GM19099 (cell line): ENCODE results near the gene UBE2N.

Experiments
- POLR2A ChIP-seq: IDR thresholded peaks from 3 replicates; pipeline ENCODE4 v1.6.1; 2011; ENCODE audit warnings: low read depth; ENCODE audit not compliant: insufficient read length; ENCODE audit errors: extremely low read depth

Gene UBE2N

GRCh38 chr12:93427779-93428564 lies 13.8 kb downstream of the UBE2N start:
- no peak for TF ChIP-seq POLR2A

- TF ChIP-seq POLR2A = no peak
These were observed 15.3 kb downstream of the UBE2N start for GRCh38 chr12:93426412-93426805.

- no peak for TF ChIP-seq POLR2A
These were observed 15.9 kb downstream of the UBE2N start for GRCh38 chr12:93425736-93426411.

GRCh38 chr12:93422050-93422449 lies 19.7 kb downstream of the UBE2N start:
- TF ChIP-seq POLR2A = no peak

- no peak for TF ChIP-seq POLR2A
These were observed 22.2 kb downstream of the UBE2N start for GRCh38 chr12:93419388-93420034.

- no peak for TF ChIP-seq POLR2A
These were observed 23.7 kb downstream of the UBE2N start for GRCh38 chr12:93417967-93418480.

- no peak for TF ChIP-seq POLR2A
These were observed 25.9 kb downstream of the UBE2N start for GRCh38 chr12:93415723-93416464.

- no peak for TF ChIP-seq POLR2A
These were observed 28.7 kb downstream of the UBE2N start for GRCh38 chr12:93413064-93413463.

- no peak for TF ChIP-seq POLR2A
These were observed 32.9 kb downstream of the UBE2N start for GRCh38 chr12:93408813-93409212.

- TF ChIP-seq POLR2A = no peak
These were observed 33.8 kb downstream of the UBE2N start for GRCh38 chr12:93407963-93408283.

GRCh38 chr12:93407054-93407962 lies 34.4 kb downstream of the UBE2N start:
- TF ChIP-seq POLR2A = no peak

GRCh38 chr12:93404961-93405849 lies 36.5 kb downstream of the UBE2N start:
- TF ChIP-seq POLR2A = peak; percentile 28
